ENCODE data around the gene ADAM19.

Gene ADAM19

GRCh38 chr5:157562111-157562581, 13.4 kb downstream of the ADAM19 start:
- DNase-seq (ENCODE audit: low read depth in 1 of 2, low spot score in 1 of 2): no peak

- DNase-seq (ENCODE audit: low read depth in 1 of 2, low spot score in 1 of 2): no peak
Measured at GRCh38 chr5:157561110-157561509, 14.5 kb downstream of the ADAM19 start.

GRCh38 chr5:157559301-157559700, 16.3 kb downstream of the ADAM19 start:
- DNase-seq (ENCODE audit: low read depth in 1 of 2, low spot score in 1 of 2): no peak

- no peak for DNase-seq (ENCODE audit: low read depth in 1 of 2, low spot score in 1 of 2)
Measured at GRCh38 chr5:157558681-157559080, 16.9 kb downstream of the ADAM19 start.

- no peak for DNase-seq (ENCODE audit: low read depth in 1 of 2, low spot score in 1 of 2)
Measured at GRCh38 chr5:157558041-157558595, 17.5 kb downstream of the ADAM19 start.

- DNase-seq (ENCODE audit: low read depth in 1 of 2, low spot score in 1 of 2): no peak
Measured at GRCh38 chr5:157556615-157557418, 18.8 kb downstream of the ADAM19 start.

- DNase-seq (ENCODE audit: low read depth in 1 of 2, low spot score in 1 of 2): no peak
Measured at GRCh38 chr5:157555037-157555640, 20.4 kb downstream of the ADAM19 start.

- DNase-seq (ENCODE audit: low read depth in 1 of 2, low spot score in 1 of 2): no peak
Measured at GRCh38 chr5:157554179-157555036, 21.2 kb downstream of the ADAM19 start.

- no peak for DNase-seq (ENCODE audit: low read depth in 1 of 2, low spot score in 1 of 2)
Measured at GRCh38 chr5:157552650-157553049, 22.9 kb downstream of the ADAM19 start.

- no peak for DNase-seq (ENCODE audit: low read depth in 1 of 2, low spot score in 1 of 2)
Measured at GRCh38 chr5:157550663-157551062, 24.9 kb downstream of the ADAM19 start.

GRCh38 chr5:157549954-157550549, 25.5 kb downstream of the ADAM19 start:
- DNase-seq (ENCODE audit: low read depth in 1 of 2, low spot score in 1 of 2): no peak

GRCh38 chr5:157549283-157549629, 26.3 kb downstream of the ADAM19 start:
- DNase-seq (ENCODE audit: low read depth in 1 of 2, low spot score in 1 of 2): no peak

- DNase-seq (ENCODE audit: low read depth in 1 of 2, low spot score in 1 of 2): no peak
Measured at GRCh38 chr5:157548513-157549282, 26.9 kb downstream of the ADAM19 start.

- DNase-seq (ENCODE audit: low read depth in 1 of 2, low spot score in 1 of 2): no peak
Measured at GRCh38 chr5:157547941-157548512, 27.5 kb downstream of the ADAM19 start.

GRCh38 chr5:157546456-157547100, 29.0 kb downstream of the ADAM19 start:
- DNase-seq (ENCODE audit: low read depth in 1 of 2, low spot score in 1 of 2): no peak

- no peak for DNase-seq (ENCODE audit: low read depth in 1 of 2, low spot score in 1 of 2)
Measured at GRCh38 chr5:157545610-157546310, 29.8 kb downstream of the ADAM19 start.

- DNase-seq (ENCODE audit: low read depth in 1 of 2, low spot score in 1 of 2): no peak
Measured at GRCh38 chr5:157544623-157544989, 31.0 kb downstream of the ADAM19 start.

- no peak for DNase-seq (ENCODE audit: low read depth in 1 of 2, low spot score in 1 of 2)
Measured at GRCh38 chr5:157543825-157544622, 31.6 kb downstream of the ADAM19 start.
